Epithelial cell of proximal tubule (primary cell): Measurements from ENCODE around the gene VKORC1L1. TPM values are rescaled to one million over a fixed set of nuclear protein-coding genes. Genes with fewer than 3 reads are reported as not detected.
"Not testable (repeated sequence)": the region's sequence is repeated elsewhere in the genome, so short reads cannot be mapped to it uniquely, and the experiment has no call there.

Experiments used
- DNase-seq: peaks from one replicate; pipeline ENCODE4 v3.0.0-alpha.2; 2011; ENCODE audit warnings: low read depth
- H3K4me3 ChIP-seq: 2 replicates; pipeline ENCODE4 v1.5.1; 2011; ENCODE audit warnings: low read depth, mild to moderate bottlenecking, low read length
- total RNA-seq: library from RNA; depleted of rRNA; stranded (reverse); fragments of >200 nt; gene quantifications from 2 replicates; pipeline ENCODE4 v1.2.3, GENCODE V29; 2015
- TF ChIP-seq, protein P1 (sequence below): conservative IDR thresholded peaks from 2 replicates; pipeline ENCODE4 v1.5.1; 2012; ENCODE audit warnings: low read depth, mild to moderate bottlenecking, low read length

Gene VKORC1L1
- total RNA-seq, 1 donor from 2014 or later, result 13.8 TPM

GRCh38 chr7:65927489-65928448 is 54.9 kb downstream of the VKORC1L1 start:
- TF ChIP-seq, protein P1, sequence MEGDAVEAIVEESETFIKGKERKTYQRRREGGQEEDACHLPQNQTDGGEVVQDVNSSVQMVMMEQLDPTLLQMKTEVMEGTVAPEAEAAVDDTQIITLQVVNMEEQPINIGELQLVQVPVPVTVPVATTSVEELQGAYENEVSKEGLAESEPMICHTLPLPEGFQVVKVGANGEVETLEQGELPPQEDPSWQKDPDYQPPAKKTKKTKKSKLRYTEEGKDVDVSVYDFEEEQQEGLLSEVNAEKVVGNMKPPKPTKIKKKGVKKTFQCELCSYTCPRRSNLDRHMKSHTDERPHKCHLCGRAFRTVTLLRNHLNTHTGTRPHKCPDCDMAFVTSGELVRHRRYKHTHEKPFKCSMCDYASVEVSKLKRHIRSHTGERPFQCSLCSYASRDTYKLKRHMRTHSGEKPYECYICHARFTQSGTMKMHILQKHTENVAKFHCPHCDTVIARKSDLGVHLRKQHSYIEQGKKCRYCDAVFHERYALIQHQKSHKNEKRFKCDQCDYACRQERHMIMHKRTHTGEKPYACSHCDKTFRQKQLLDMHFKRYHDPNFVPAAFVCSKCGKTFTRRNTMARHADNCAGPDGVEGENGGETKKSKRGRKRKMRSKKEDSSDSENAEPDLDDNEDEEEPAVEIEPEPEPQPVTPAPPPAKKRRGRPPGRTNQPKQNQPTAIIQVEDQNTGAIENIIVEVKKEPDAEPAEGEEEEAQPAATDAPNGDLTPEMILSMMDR, result no peak
- no peak for DNase-seq
- no peak overlapping the region for H3K4me3 ChIP-seq

- TF ChIP-seq, protein P1, result no peak
- no peak for DNase-seq
- H3K4me3 ChIP-seq, result no peak overlapping the region
Measured at GRCh38 chr7:65931685-65932084, 58.8 kb downstream of the VKORC1L1 start.

- no peak for DNase-seq
- no peak overlapping the region for H3K4me3 ChIP-seq
- TF ChIP-seq, protein P1, result no peak
Measured at GRCh38 chr7:65937296-65937695, 64.4 kb downstream of the VKORC1L1 start.

DNA sequence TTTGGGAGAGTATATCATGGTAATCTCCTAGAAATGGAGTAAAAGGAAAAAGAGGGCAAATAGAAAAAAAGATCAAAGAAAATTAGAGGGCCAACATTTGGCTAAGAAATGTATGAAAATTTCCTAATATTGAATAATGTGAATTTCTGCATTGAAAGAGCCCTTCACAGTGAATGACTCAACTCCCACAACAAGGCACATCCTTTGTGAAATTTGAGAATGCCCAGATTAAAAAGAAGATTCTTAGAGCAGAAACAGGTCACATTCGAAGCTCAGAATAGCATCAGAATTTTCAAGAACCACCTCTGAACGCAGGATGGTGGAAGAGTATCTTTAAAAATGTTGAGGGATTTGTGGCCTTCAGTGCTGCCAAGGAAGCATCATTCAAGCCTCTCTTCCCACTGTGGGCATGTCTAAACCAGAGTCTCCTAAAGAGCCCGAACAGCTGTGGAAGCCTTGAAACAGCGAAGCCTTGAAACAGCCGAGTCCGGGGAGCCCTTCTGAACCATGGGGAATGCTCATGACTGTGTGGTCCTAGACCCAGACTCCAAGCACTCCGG is 65.5 kb downstream of the VKORC1L1 start:
- TF ChIP-seq, protein P1, result no peak
- H3K4me3 ChIP-seq, result no peak overlapping the region
- DNase-seq, result no peak

DNA sequence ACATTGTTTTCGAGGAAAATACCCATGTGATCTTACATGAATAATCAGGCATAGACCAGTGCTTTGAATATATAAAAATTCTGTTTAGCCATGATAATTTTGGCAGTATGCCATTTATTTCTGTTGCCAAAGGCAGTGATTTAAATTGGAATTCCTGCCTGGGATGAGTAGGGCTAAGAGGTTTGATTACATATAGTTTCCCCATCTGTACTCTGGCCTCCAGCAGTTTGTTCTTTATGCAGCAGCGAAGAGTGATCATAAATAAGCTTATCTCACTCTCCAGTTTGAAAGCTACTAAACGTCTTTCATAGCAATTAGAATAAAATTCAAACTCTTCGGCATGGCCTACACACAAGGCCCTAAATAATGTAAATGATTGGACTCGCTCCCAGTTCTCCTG is 72.9 kb downstream of the VKORC1L1 start:
- not testable (repeated sequence) for DNase-seq, H3K4me3 ChIP-seq

DNA sequence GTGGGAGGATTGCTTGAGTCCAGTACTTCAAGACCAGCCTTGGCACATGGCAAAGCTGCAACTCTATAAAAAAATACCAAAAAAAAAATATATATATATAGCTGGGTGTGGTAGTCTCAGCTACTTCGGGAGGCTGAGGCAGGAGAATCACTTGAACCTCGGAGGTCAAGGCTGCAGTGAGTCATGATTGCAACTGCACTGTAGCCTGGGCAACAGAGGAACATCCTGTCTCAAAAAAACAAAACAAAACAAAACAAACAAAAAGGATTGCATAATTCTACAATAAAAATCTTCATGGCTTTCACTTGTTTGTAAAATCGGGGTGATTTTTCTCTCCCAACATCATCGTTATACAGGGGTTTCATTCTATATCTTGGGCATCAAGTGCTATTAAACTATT is 74.0 kb downstream of the VKORC1L1 start:
- TF ChIP-seq, protein P1, result no peak
- no peak for DNase-seq
- no peak overlapping the region for H3K4me3 ChIP-seq

GRCh38 chr7:65951837-65952578 is 79.1 kb downstream of the VKORC1L1 start:
- H3K4me3 ChIP-seq, result no peak overlapping the region
- no peak for DNase-seq
- TF ChIP-seq, protein P1, result no peak
